GM20000 (cell line): ENCODE measurements around the gene POU2F3.

Experiments used
- DNase-seq: peaks from one replicate; pipeline ENCODE4 v3.0.0; 2012; ENCODE audit warnings: low spot score
- TF ChIP-seq, protein P1 (sequence below): IDR thresholded peaks from 2 replicates; pipeline ENCODE4 v1.5.1; 2012; ENCODE audit warnings: mild to moderate bottlenecking, control low read depth; ENCODE audit errors: extremely low read depth, missing control alignments

Gene POU2F3

GRCh38 chr11:120233207-120233803 lies 6.6 kb upstream of the POU2F3 start:
- TF ChIP-seq, protein P1, sequence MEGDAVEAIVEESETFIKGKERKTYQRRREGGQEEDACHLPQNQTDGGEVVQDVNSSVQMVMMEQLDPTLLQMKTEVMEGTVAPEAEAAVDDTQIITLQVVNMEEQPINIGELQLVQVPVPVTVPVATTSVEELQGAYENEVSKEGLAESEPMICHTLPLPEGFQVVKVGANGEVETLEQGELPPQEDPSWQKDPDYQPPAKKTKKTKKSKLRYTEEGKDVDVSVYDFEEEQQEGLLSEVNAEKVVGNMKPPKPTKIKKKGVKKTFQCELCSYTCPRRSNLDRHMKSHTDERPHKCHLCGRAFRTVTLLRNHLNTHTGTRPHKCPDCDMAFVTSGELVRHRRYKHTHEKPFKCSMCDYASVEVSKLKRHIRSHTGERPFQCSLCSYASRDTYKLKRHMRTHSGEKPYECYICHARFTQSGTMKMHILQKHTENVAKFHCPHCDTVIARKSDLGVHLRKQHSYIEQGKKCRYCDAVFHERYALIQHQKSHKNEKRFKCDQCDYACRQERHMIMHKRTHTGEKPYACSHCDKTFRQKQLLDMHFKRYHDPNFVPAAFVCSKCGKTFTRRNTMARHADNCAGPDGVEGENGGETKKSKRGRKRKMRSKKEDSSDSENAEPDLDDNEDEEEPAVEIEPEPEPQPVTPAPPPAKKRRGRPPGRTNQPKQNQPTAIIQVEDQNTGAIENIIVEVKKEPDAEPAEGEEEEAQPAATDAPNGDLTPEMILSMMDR: no peak
- DNase-seq: no peak

GRCh38 chr11:120235024-120235628 lies 4.8 kb upstream of the POU2F3 start:
- peak; percentile 86 for DNase-seq
- TF ChIP-seq, protein P1: peak; percentile 94

DNA sequence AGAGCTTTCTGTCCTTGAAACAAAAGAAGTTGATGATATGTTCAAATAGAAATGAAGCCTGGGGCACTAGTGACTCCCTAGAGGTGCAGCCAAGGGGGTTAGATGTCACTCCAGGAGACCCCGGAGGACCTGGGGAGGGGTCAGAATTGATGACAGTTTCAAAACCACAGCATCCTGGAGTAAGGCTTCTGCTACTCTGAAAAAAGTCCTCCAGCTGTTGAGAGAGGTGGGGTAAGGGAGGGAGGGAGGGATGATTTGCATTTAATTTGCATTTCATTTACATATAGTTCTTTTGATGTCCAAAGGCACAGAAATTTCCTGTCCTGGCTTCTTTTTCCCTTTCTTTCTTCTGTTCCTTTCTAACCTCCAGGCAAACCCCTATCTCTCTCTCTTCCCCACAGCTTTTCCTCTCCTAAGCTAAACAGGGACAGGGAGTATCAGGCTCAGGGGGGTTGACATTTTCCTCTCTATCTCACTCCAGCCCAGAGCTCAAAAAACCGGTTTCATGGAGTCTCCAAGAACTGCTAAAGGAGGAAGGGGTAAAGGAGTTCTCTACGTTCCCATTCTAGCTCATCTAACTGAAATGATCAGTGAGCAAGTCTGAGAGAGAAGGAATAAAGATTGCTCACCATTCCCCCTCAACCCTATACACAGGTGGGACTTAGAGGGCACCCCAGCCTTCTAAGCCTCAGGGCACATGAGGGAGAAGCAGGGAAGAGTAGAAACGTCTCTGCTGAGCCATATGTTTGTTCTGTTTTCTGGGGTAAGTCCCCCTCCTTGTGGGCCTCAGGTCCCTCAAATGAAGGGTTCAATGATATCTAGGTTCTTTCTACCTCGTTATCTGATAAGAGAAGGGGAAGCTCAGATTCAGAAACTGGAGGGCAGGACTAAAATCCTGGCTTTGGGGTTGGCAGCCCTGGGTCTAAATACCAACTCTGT lies 3.5 kb upstream of the POU2F3 start:
- DNase-seq: no peak
- TF ChIP-seq, protein P1: no peak

DNA sequence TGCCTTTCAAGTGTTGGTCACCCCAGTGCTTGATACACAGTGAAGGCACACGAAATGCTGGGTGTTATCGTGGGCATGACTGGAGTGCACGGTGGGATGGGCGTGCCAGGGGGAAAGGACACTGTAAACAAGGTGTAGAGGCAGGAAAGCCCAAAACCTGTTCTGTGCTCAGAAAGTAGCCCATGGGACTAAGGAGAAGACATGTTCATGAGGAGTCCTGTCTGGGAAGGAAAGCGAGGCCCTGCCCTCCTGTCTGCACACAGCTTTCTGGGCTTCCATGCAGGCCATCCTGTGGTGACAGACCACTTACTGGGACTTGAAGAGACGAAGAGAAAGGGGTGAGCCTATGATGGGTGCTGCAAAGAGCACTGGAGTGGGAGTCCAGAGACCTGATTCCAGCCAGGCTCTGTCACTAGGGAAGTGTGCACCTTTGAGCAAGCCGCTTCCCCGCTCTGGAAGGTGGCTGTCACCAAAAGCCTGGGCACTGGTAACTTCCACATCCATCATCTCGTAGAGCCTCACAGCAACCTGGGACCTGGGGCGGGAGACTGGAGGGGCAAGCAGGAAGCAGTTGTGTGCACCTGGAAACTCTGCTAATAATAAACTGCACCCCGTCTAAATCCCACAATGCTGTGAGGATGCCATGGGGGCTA lies 846 bp upstream of the POU2F3 start:
- no peak for DNase-seq
- TF ChIP-seq, protein P1: no peak

DNA sequence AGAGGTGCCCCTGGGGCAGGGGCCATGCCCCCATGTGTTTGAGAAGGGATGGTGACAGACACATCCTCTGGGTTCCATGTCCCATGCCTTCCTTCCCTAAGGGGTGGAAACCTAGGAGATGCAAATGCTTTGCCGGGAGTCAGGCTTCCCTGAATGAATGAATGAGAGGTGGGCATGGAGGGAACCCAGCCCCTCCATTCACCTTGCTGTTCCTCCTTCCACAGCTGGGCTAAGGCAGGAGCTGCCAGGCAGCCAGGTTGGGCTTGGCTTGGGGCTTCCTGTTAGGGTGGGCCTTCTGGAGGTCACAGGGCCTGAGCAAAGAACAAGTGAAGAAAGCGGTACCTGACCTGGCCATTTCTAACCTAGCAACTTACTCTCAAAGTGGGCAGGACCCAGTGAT lies 926 bp downstream of the POU2F3 start:
- no peak for DNase-seq
- TF ChIP-seq, protein P1: no peak

GRCh38 chr11:120241277-120241676 lies 1.3 kb downstream of the POU2F3 start:
- DNase-seq: no peak
- TF ChIP-seq, protein P1: no peak
